ENCODE results near the gene EPS8L3.

DNA sequence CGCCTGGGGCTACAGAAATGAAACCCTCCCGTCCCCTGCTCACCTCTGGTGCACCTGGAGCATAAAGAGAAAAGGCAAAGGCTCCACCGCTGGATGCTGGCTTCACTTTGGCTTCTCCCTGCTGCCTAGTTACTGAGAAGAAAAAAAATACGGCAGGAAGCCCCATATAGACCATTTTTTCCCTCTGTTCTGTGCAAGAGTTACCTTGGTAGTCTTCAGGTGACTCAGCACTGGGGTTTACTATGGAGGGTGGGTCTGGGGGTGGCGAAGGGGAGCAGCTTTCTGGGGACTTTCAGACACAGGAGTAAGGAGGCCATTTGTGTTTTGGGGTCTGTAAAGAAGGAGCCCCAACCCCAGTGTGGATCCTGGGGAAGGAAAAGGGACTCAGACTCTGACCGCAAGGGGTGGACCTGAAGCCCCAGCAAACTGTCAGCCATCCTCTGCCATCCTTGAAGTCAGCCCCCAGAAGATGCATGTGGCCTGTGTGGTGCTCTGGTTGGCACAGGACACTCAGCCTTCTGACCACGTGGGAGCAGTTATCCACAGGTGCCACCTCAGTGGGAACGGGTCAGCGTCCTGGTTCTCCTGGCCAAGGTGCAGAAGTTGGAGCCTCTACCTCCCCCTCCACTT, 25.9 kb upstream of the EPS8L3 start:
- TF ChIP-seq, protein P1, sequence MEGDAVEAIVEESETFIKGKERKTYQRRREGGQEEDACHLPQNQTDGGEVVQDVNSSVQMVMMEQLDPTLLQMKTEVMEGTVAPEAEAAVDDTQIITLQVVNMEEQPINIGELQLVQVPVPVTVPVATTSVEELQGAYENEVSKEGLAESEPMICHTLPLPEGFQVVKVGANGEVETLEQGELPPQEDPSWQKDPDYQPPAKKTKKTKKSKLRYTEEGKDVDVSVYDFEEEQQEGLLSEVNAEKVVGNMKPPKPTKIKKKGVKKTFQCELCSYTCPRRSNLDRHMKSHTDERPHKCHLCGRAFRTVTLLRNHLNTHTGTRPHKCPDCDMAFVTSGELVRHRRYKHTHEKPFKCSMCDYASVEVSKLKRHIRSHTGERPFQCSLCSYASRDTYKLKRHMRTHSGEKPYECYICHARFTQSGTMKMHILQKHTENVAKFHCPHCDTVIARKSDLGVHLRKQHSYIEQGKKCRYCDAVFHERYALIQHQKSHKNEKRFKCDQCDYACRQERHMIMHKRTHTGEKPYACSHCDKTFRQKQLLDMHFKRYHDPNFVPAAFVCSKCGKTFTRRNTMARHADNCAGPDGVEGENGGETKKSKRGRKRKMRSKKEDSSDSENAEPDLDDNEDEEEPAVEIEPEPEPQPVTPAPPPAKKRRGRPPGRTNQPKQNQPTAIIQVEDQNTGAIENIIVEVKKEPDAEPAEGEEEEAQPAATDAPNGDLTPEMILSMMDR (IDR thresholded peaks at IDR 0.05) = no peak
- no peak for TF ChIP-seq EP300 (IDR thresholded peaks at IDR 0.05; ENCODE audit: borderline replicate concordance in 1 of 2, low read depth in 1 of 2, low read length in 1 of 2)
- TF ChIP-seq POLR2AphosphoS5 (IDR thresholded peaks at IDR 0.05; ENCODE audit: low read depth, low read length) = no peak
- TF ChIP-seq, protein P2, sequence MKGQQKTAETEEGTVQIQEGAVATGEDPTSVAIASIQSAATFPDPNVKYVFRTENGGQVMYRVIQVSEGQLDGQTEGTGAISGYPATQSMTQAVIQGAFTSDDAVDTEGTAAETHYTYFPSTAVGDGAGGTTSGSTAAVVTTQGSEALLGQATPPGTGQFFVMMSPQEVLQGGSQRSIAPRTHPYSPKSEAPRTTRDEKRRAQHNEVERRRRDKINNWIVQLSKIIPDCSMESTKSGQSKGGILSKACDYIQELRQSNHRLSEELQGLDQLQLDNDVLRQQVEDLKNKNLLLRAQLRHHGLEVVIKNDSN (IDR thresholded peaks at IDR 0.05; ENCODE audit: borderline replicate concordance, low read depth) = no peak
- TF ChIP-seq NFIC (IDR thresholded peaks at IDR 0.05; ENCODE audit: borderline replicate concordance) = no peak
